ENCODE measurements around the gene KDM5B.
"Not testable (repeated sequence)": the region's sequence is repeated elsewhere in the genome, so short reads cannot be mapped to it uniquely, and the experiment has no call there.

The KDM5B gene

GRCh38 chr1:202794931-202795330, 13.3 kb downstream of the KDM5B start:
- H3K4me3 ChIP-seq (ENCODE audit: low read depth in 1 of 5, low read length in 5 of 5); H3K36me3 ChIP-seq (ENCODE audit: control insufficient read depth in 5 of 5, insufficient read depth in 5 of 5, low read length in 5 of 5); H3K27me3 ChIP-seq (ENCODE audit: control insufficient read depth in 5 of 5, insufficient read depth in 4 of 5, low read length in 5 of 5); H3K9me3 ChIP-seq (ENCODE audit: control insufficient read depth in 5 of 5, low read length in 5 of 5); H3K9ac ChIP-seq (ENCODE audit: low read length in 5 of 5); H3K27ac ChIP-seq (ENCODE audit: low read depth, low read length); H3K4me1 ChIP-seq (ENCODE audit: control insufficient read depth in 5 of 5, insufficient read depth in 5 of 5, low read length in 5 of 5): not testable (repeated sequence)

- Histone ChIP-seq H3K27me3 (ENCODE audit: control insufficient read depth in 5 of 5, insufficient read depth in 4 of 5, low read length in 5 of 5) (no peaks in the 10 kb centered on the region), H3K4me3 (ENCODE audit: low read depth in 1 of 5, low read length in 5 of 5) (no peak overlapping the region), H3K27ac (ENCODE audit: low read depth, low read length) (no peak overlapping the region), H3K4me1 (ENCODE audit: control insufficient read depth in 5 of 5, insufficient read depth in 5 of 5, low read length in 5 of 5) (peaks cover 0 to 10% (median 0%) of the 10 kb centered on the region in 5 donors), H3K9ac (ENCODE audit: low read length in 5 of 5) (no peak overlapping the region), H3K36me3 (ENCODE audit: control insufficient read depth in 5 of 5, insufficient read depth in 5 of 5, low read length in 5 of 5) (peaks cover 0 to 3% (median 0%) of the 10 kb centered on the region in 5 donors), H3K9me3 (ENCODE audit: control insufficient read depth in 5 of 5, low read length in 5 of 5) (no peaks in the 10 kb centered on the region)
Observed at GRCh38 chr1:202794051-202794740, 14.0 kb downstream of the KDM5B start.

GRCh38 chr1:202791077-202791747, 17.0 kb downstream of the KDM5B start:
- Histone ChIP-seq H3K4me3 (ENCODE audit: low read depth in 1 of 5, low read length in 5 of 5) (no peak overlapping the region), H3K4me1 (ENCODE audit: control insufficient read depth in 5 of 5, insufficient read depth in 5 of 5, low read length in 5 of 5) (peaks cover 0 to 5% (median 0%) of the 10 kb centered on the region in 5 donors), H3K9ac (ENCODE audit: low read length in 5 of 5) (no peak overlapping the region), H3K27me3 (ENCODE audit: control insufficient read depth in 5 of 5, insufficient read depth in 4 of 5, low read length in 5 of 5) (no peaks in the 10 kb centered on the region), H3K27ac (ENCODE audit: low read depth, low read length) (no peak overlapping the region), H3K36me3 (ENCODE audit: control insufficient read depth in 5 of 5, insufficient read depth in 5 of 5, low read length in 5 of 5) (no peaks in the 10 kb centered on the region), H3K9me3 (ENCODE audit: control insufficient read depth in 5 of 5, low read length in 5 of 5) (no peaks in the 10 kb centered on the region)

- Histone ChIP-seq H3K36me3 (ENCODE audit: control insufficient read depth in 5 of 5, insufficient read depth in 5 of 5, low read length in 5 of 5) (no peaks in the 10 kb centered on the region), H3K27me3 (ENCODE audit: control insufficient read depth in 5 of 5, insufficient read depth in 4 of 5, low read length in 5 of 5) (no peaks in the 10 kb centered on the region), H3K4me3 (ENCODE audit: low read depth in 1 of 5, low read length in 5 of 5) (no peak overlapping the region), H3K9me3 (ENCODE audit: control insufficient read depth in 5 of 5, low read length in 5 of 5) (no peaks in the 10 kb centered on the region), H3K4me1 (ENCODE audit: control insufficient read depth in 5 of 5, insufficient read depth in 5 of 5, low read length in 5 of 5) (peaks cover 0 to 5% (median 0%) of the 10 kb centered on the region in 5 donors), H3K9ac (ENCODE audit: low read length in 5 of 5) (no peak overlapping the region), H3K27ac (ENCODE audit: low read depth, low read length) (no peak overlapping the region)
Observed at GRCh38 chr1:202788800-202789199, 19.4 kb downstream of the KDM5B start.

- Histone ChIP-seq H3K9ac (ENCODE audit: low read length in 5 of 5) (no peak overlapping the region), H3K4me3 (ENCODE audit: low read depth in 1 of 5, low read length in 5 of 5) (no peak overlapping the region), H3K9me3 (ENCODE audit: control insufficient read depth in 5 of 5, low read length in 5 of 5) (no peaks in the 10 kb centered on the region), H3K4me1 (ENCODE audit: control insufficient read depth in 5 of 5, insufficient read depth in 5 of 5, low read length in 5 of 5) (peaks cover 0 to 5% (median 0%) of the 10 kb centered on the region in 5 donors), H3K27me3 (ENCODE audit: control insufficient read depth in 5 of 5, insufficient read depth in 4 of 5, low read length in 5 of 5) (no peaks in the 10 kb centered on the region), H3K27ac (ENCODE audit: low read depth, low read length) (no peak overlapping the region), H3K36me3 (ENCODE audit: control insufficient read depth in 5 of 5, insufficient read depth in 5 of 5, low read length in 5 of 5) (no peaks in the 10 kb centered on the region)
Observed at GRCh38 chr1:202786804-202787203, 21.4 kb downstream of the KDM5B start.

- Histone ChIP-seq H3K27ac (ENCODE audit: low read depth, low read length) (no peak overlapping the region), H3K4me3 (ENCODE audit: low read depth in 1 of 5, low read length in 5 of 5) (no peak overlapping the region), H3K9me3 (ENCODE audit: control insufficient read depth in 5 of 5, low read length in 5 of 5) (no peaks in the 10 kb centered on the region), H3K27me3 (ENCODE audit: control insufficient read depth in 5 of 5, insufficient read depth in 4 of 5, low read length in 5 of 5) (no peaks in the 10 kb centered on the region), H3K4me1 (ENCODE audit: control insufficient read depth in 5 of 5, insufficient read depth in 5 of 5, low read length in 5 of 5) (no peaks in the 10 kb centered on the region), H3K36me3 (ENCODE audit: control insufficient read depth in 5 of 5, insufficient read depth in 5 of 5, low read length in 5 of 5) (peaks cover 0 to 3% (median 0%) of the 10 kb centered on the region in 5 donors), H3K9ac (ENCODE audit: low read length in 5 of 5) (no peak overlapping the region)
Observed at GRCh38 chr1:202781180-202781579, 27.0 kb downstream of the KDM5B start.

GRCh38 chr1:202770135-202770534, 38.1 kb downstream of the KDM5B start:
- Histone ChIP-seq H3K4me1 (ENCODE audit: control insufficient read depth in 5 of 5, insufficient read depth in 5 of 5, low read length in 5 of 5) (no peaks in the 10 kb centered on the region), H3K9ac (ENCODE audit: low read length in 5 of 5) (no peak overlapping the region), H3K9me3 (ENCODE audit: control insufficient read depth in 5 of 5, low read length in 5 of 5) (no peaks in the 10 kb centered on the region), H3K4me3 (ENCODE audit: low read depth in 1 of 5, low read length in 5 of 5) (no peak overlapping the region), H3K27me3 (ENCODE audit: control insufficient read depth in 5 of 5, insufficient read depth in 4 of 5, low read length in 5 of 5) (no peaks in the 10 kb centered on the region), H3K27ac (ENCODE audit: low read depth, low read length) (no peak overlapping the region), H3K36me3 (ENCODE audit: control insufficient read depth in 5 of 5, insufficient read depth in 5 of 5, low read length in 5 of 5) (peaks cover 20 to 51% (median 39%) of the 10 kb centered on the region in 5 donors)

- Histone ChIP-seq H3K9ac (ENCODE audit: low read length in 5 of 5) (no peak overlapping the region), H3K4me1 (ENCODE audit: control insufficient read depth in 5 of 5, insufficient read depth in 5 of 5, low read length in 5 of 5) (peaks cover 0 to 11% (median 4%) of the 10 kb centered on the region in 5 donors), H3K36me3 (ENCODE audit: control insufficient read depth in 5 of 5, insufficient read depth in 5 of 5, low read length in 5 of 5) (peaks cover 14 to 36% (median 28%) of the 10 kb centered on the region in 5 donors), H3K4me3 (ENCODE audit: low read depth in 1 of 5, low read length in 5 of 5) (no peak overlapping the region), H3K9me3 (ENCODE audit: control insufficient read depth in 5 of 5, low read length in 5 of 5) (no peaks in the 10 kb centered on the region), H3K27ac (ENCODE audit: low read depth, low read length) (no peak overlapping the region), H3K27me3 (ENCODE audit: control insufficient read depth in 5 of 5, insufficient read depth in 4 of 5, low read length in 5 of 5) (no peaks in the 10 kb centered on the region)
Observed at GRCh38 chr1:202765721-202766120, 42.5 kb downstream of the KDM5B start.

GRCh38 chr1:202762019-202762418, 46.2 kb downstream of the KDM5B start:
- Histone ChIP-seq H3K27me3 (ENCODE audit: control insufficient read depth in 5 of 5, insufficient read depth in 4 of 5, low read length in 5 of 5) (no peaks in the 10 kb centered on the region), H3K4me3 (ENCODE audit: low read depth in 1 of 5, low read length in 5 of 5) (no peak overlapping the region), H3K9ac (ENCODE audit: low read length in 5 of 5) (peak overlapping the region in 1 of 5 donors; percentile 17), H3K36me3 (ENCODE audit: control insufficient read depth in 5 of 5, insufficient read depth in 5 of 5, low read length in 5 of 5) (peaks cover 28 to 60% (median 43%) of the 10 kb centered on the region in 5 donors), H3K27ac (ENCODE audit: low read depth, low read length) (no peak overlapping the region), H3K4me1 (ENCODE audit: control insufficient read depth in 5 of 5, insufficient read depth in 5 of 5, low read length in 5 of 5) (peaks cover 0 to 16% (median 6%) of the 10 kb centered on the region in 5 donors), H3K9me3 (ENCODE audit: control insufficient read depth in 5 of 5, low read length in 5 of 5) (no peaks in the 10 kb centered on the region)

GRCh38 chr1:202760589-202760988, 47.6 kb downstream of the KDM5B start:
- Histone ChIP-seq H3K27ac (ENCODE audit: low read depth, low read length) (no peak overlapping the region), H3K27me3 (ENCODE audit: control insufficient read depth in 5 of 5, insufficient read depth in 4 of 5, low read length in 5 of 5) (no peaks in the 10 kb centered on the region), H3K4me3 (ENCODE audit: low read depth in 1 of 5, low read length in 5 of 5) (no peak overlapping the region), H3K9me3 (ENCODE audit: control insufficient read depth in 5 of 5, low read length in 5 of 5) (no peaks in the 10 kb centered on the region), H3K9ac (ENCODE audit: low read length in 5 of 5) (no peak overlapping the region), H3K36me3 (ENCODE audit: control insufficient read depth in 5 of 5, insufficient read depth in 5 of 5, low read length in 5 of 5) (peaks cover 36 to 60% (median 43%) of the 10 kb centered on the region in 5 donors), H3K4me1 (ENCODE audit: control insufficient read depth in 5 of 5, insufficient read depth in 5 of 5, low read length in 5 of 5) (peaks cover 0 to 16% (median 6%) of the 10 kb centered on the region in 5 donors)
